OCI-LY7 (cell line): Measurements from ENCODE around the gene SLC39A12.

ENCODE experiments used
- EZH2phosphoT487 ChIP-seq: fragments of 200-600 bp; sonication (generic); IDR thresholded peaks from 2 replicates; pipeline ENCODE4 v1.6.1; 2018; ENCODE audit warnings: low read depth, borderline replicate concordance, mild to moderate bottlenecking, mixed run types, antibody characterized with exemption, low read length, moderate library complexity, mixed read lengths
- TF ChIP-seq, protein P1 (sequence below): fragments of 200-600 bp; sonication (generic); conservative IDR thresholded peaks from 2 replicates; pipeline ENCODE4 v1.5.1; 2014; ENCODE audit warnings: mild to moderate bottlenecking, antibody characterized with exemption, low read length, moderate library complexity, mixed read lengths

DNA sequence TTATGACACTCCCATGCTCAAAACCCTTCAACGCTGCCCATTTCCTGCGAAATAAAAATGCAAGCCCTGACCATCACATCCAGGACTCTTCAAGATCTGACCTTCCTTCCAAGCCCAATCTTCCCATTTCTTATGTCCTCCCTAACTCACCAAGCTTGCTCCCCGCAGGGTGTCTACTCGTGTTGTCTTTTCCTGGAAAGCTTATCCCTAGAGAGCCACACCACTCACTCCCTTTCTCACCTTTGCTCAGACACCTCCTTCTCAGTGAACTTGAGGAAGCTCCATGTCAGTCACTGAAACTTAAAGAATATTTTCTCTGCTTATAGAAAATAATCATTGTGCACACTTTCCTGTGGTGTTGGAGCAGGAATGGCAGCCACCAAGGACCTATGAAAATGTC is 134.1 kb downstream of the SLC39A12 start:
- TF ChIP-seq, protein P1, sequence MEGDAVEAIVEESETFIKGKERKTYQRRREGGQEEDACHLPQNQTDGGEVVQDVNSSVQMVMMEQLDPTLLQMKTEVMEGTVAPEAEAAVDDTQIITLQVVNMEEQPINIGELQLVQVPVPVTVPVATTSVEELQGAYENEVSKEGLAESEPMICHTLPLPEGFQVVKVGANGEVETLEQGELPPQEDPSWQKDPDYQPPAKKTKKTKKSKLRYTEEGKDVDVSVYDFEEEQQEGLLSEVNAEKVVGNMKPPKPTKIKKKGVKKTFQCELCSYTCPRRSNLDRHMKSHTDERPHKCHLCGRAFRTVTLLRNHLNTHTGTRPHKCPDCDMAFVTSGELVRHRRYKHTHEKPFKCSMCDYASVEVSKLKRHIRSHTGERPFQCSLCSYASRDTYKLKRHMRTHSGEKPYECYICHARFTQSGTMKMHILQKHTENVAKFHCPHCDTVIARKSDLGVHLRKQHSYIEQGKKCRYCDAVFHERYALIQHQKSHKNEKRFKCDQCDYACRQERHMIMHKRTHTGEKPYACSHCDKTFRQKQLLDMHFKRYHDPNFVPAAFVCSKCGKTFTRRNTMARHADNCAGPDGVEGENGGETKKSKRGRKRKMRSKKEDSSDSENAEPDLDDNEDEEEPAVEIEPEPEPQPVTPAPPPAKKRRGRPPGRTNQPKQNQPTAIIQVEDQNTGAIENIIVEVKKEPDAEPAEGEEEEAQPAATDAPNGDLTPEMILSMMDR, result no peak
- no peak for TF ChIP-seq EZH2phosphoT487
